Astrocyte (in vitro differentiated cells and primary cell): ENCODE data around the gene THADA. TPM values are rescaled to one million over a fixed set of nuclear protein-coding genes. Genes with fewer than 3 reads are reported as not detected.
A peak's percentile ranks its signal among the peaks of the same experiment; 100 is the strongest.

Experiments
- DNase-seq: peaks from one replicate; pipeline ENCODE4 v3.0.0-alpha.2; 2010; ENCODE audit warnings: low read depth
- FAIRE-seq: peaks from 2 replicates; lab custom pipeline; 2011; peaks lifted over from hg19 to GRCh38; lab: Jason Lieb, UNC
- H2AFZ ChIP-seq: 2 replicates; pipeline ENCODE4 v1.6.0; 2012; ENCODE audit warnings: low read depth, low read length, inconsistent platforms
- H3K27ac ChIP-seq: 2 replicates; pipeline ENCODE4 v1.5.1; 2011; ENCODE audit warnings: low read depth, low read length, inconsistent platforms
- H3K27me3 ChIP-seq: 2 replicates; pipeline ENCODE4 v1.6.0; 2011; ENCODE audit warnings: low read length, inconsistent platforms; ENCODE audit not compliant: insufficient read depth
- H3K36me3 ChIP-seq: 2 replicates; pipeline ENCODE4 v1.5.1; 2011; ENCODE audit warnings: low read length, inconsistent platforms; ENCODE audit not compliant: insufficient read depth
- H3K4me1 ChIP-seq: 2 replicates; pipeline ENCODE4 v1.5.1; 2011; ENCODE audit warnings: low read length, inconsistent platforms; ENCODE audit not compliant: insufficient read depth
- H3K4me2 ChIP-seq: 2 replicates; pipeline ENCODE4 v1.6.0; 2012; ENCODE audit warnings: low read length, inconsistent platforms
- H3K4me3 ChIP-seq: 2 replicates; pipeline ENCODE4 v1.5.1; 2011; ENCODE audit warnings: low read depth, mild to moderate bottlenecking, low read length, inconsistent platforms; ENCODE audit not compliant: insufficient read depth
- H3K79me2 ChIP-seq: 2 replicates; pipeline ENCODE4 v1.6.0; 2012; ENCODE audit warnings: mild to moderate bottlenecking, low read length, inconsistent platforms; ENCODE audit not compliant: insufficient read depth
- H3K9ac ChIP-seq: 2 replicates; pipeline ENCODE4 v1.6.0; 2012; ENCODE audit warnings: mild to moderate bottlenecking, low read length, inconsistent platforms
- H3K9me3 ChIP-seq: 2 replicates; pipeline ENCODE4 v1.5.1; 2012; ENCODE audit warnings: low read depth, mild to moderate bottlenecking, low read length, inconsistent platforms; ENCODE audit not compliant: insufficient read depth
- H4K20me1 ChIP-seq: 2 replicates; pipeline ENCODE4 v1.6.0; 2012; ENCODE audit warnings: low read length, inconsistent platforms; ENCODE audit not compliant: insufficient read depth
- H3K27ac Mint-ChIP-seq: one replicate; pipeline ENCODE4 v1.8.0; 2021; ENCODE audit warnings: mild to moderate bottlenecking, mixed read lengths; ENCODE audit not compliant: unreplicated experiment
- H3K27me3 Mint-ChIP-seq: one replicate; pipeline ENCODE4 v1.8.0; 2021; ENCODE audit warnings: low read depth, mixed read lengths; ENCODE audit not compliant: unreplicated experiment
- H3K36me3 Mint-ChIP-seq: one replicate; pipeline ENCODE4 v1.8.0; 2021; ENCODE audit warnings: low read depth, mixed read lengths; ENCODE audit not compliant: unreplicated experiment
- H3K4me1 Mint-ChIP-seq: one replicate; pipeline ENCODE4 v1.8.0; 2021; ENCODE audit warnings: low read depth, mixed read lengths; ENCODE audit not compliant: unreplicated experiment
- H3K4me3 Mint-ChIP-seq: one replicate; pipeline ENCODE4 v1.8.0; 2021; ENCODE audit warnings: mild to moderate bottlenecking, moderate library complexity, mixed read lengths; ENCODE audit not compliant: unreplicated experiment
- H3K9me3 Mint-ChIP-seq: one replicate; pipeline ENCODE4 v1.8.0; 2021; ENCODE audit warnings: mild to moderate bottlenecking, mixed read lengths; ENCODE audit not compliant: unreplicated experiment
- EZH2 ChIP-seq: IDR thresholded peaks from 2 replicates; pipeline ENCODE4 v1.6.1; 2012; ENCODE audit warnings: mild to moderate bottlenecking, low read length, inconsistent platforms; ENCODE audit not compliant: insufficient read depth
- total RNA-seq: library from RNA; stranded (reverse); gene quantifications from 2 replicates; pipeline ENCODE4 v1.2.1, GENCODE V29; 2021
- TF ChIP-seq, protein P1 (sequence below): IDR thresholded peaks from 2 replicates; pipeline ENCODE4 v1.5.1; 2011; ENCODE audit warnings: low read depth, mild to moderate bottlenecking, inconsistent platforms, low read length, moderate library complexity; ENCODE audit not compliant: insufficient read depth

THADA gene
- total RNA-seq, 1 donor from 2014 or later: 16.2 TPM

- Histone ChIP-seq H3K79me2 (no peaks in the 10 kb centered on the region), H4K20me1 (peaks cover 9% of the 10 kb centered on the region), H3K27ac (peak overlapping the region; percentile 70), H3K27me3 (no peaks in the 10 kb centered on the region), H3K9me3 (no peaks in the 10 kb centered on the region), H3K4me3 (no peak overlapping the region), H3K4me1 (peaks cover 31% of the 10 kb centered on the region), H3K4me2 (peak overlapping the region; percentile 76), H2AFZ (no peak overlapping the region), H3K9ac (peak overlapping the region; percentile 72), H3K36me3 (no peaks in the 10 kb centered on the region)
- Mint-ChIP-seq H3K27me3 (no peaks in the 10 kb centered on the region), H3K4me3 (peak overlapping the region; percentile 37), H3K4me1 (peaks cover 52% of the 10 kb centered on the region), H3K9me3 (no peaks in the 10 kb centered on the region), H3K27ac (peak overlapping the region; percentile 96), H3K36me3 (peaks cover 6% of the 10 kb centered on the region)
- DNase-seq (peak; percentile 97), FAIRE-seq (peak; percentile 56)
- TF ChIP-seq EZH2: no peak
- TF ChIP-seq, protein P1, sequence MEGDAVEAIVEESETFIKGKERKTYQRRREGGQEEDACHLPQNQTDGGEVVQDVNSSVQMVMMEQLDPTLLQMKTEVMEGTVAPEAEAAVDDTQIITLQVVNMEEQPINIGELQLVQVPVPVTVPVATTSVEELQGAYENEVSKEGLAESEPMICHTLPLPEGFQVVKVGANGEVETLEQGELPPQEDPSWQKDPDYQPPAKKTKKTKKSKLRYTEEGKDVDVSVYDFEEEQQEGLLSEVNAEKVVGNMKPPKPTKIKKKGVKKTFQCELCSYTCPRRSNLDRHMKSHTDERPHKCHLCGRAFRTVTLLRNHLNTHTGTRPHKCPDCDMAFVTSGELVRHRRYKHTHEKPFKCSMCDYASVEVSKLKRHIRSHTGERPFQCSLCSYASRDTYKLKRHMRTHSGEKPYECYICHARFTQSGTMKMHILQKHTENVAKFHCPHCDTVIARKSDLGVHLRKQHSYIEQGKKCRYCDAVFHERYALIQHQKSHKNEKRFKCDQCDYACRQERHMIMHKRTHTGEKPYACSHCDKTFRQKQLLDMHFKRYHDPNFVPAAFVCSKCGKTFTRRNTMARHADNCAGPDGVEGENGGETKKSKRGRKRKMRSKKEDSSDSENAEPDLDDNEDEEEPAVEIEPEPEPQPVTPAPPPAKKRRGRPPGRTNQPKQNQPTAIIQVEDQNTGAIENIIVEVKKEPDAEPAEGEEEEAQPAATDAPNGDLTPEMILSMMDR: no peak
These were observed 326.7 kb downstream of the THADA start for GRCh38 chr2:43269074-43269572.

GRCh38 chr2:43268066-43268953 is 327.5 kb downstream of the THADA start:
- Histone ChIP-seq H3K27me3 (no peaks in the 10 kb centered on the region), H3K9ac (peak overlapping the region; percentile 72), H3K9me3 (no peaks in the 10 kb centered on the region), H4K20me1 (peaks cover 9% of the 10 kb centered on the region), H3K4me1 (peaks cover 23% of the 10 kb centered on the region), H3K79me2 (no peaks in the 10 kb centered on the region), H3K4me3 (no peak overlapping the region), H3K36me3 (no peaks in the 10 kb centered on the region), H2AFZ (no peak overlapping the region), H3K27ac (peak overlapping the region; percentile 69), H3K4me2 (peak overlapping the region; percentile 76)
- Mint-ChIP-seq H3K36me3 (peaks cover 6% of the 10 kb centered on the region), H3K9me3 (no peaks in the 10 kb centered on the region), H3K27ac (peak overlapping the region; percentile 96), H3K27me3 (no peaks in the 10 kb centered on the region), H3K4me1 (peaks cover 45% of the 10 kb centered on the region), H3K4me3 (no peak overlapping the region)
- TF ChIP-seq, protein P1: no peak
- no peak for TF ChIP-seq EZH2
- DNase-seq (no peak), FAIRE-seq (no peak)

DNA sequence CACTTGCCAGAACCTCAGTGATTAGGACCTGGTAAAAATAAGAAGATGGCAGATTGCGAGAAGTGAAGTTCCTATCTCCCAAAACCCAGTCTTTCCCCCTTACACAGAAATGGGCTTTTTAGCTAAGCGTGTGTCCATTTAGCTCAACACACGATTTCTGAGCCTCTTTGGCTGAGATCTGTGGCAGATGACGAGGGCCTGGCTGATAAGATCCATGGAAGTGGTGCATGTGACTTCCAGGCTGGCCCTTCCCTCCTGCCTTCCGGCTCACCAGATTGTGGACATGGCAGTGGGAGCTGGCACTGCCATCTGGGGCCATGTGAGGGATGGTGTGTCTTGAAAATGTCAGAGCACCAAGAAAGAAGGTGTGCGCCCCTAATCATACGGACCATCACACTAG is 328.5 kb downstream of the THADA start:
- FAIRE-seq: no peak
- no peaks in the 10 kb centered on the region for H3K27me3 Mint-ChIP-seq
- Histone ChIP-seq H3K36me3 (no peaks in the 10 kb centered on the region), H2AFZ (no peak overlapping the region), H3K4me1 (peaks cover 19% of the 10 kb centered on the region), H3K79me2 (no peaks in the 10 kb centered on the region), H3K4me2 (no peak overlapping the region), H4K20me1 (peaks cover 9% of the 10 kb centered on the region), H3K27ac (no peak overlapping the region), H3K27me3 (no peaks in the 10 kb centered on the region), H3K9me3 (no peaks in the 10 kb centered on the region), H3K4me3 (no peak overlapping the region), H3K9ac (no peak overlapping the region)
- no peak overlapping the region for H3K27ac Mint-ChIP-seq
- TF ChIP-seq EZH2: no peak
- TF ChIP-seq, protein P1: no peak
- H3K36me3 Mint-ChIP-seq: peaks cover 8% of the 10 kb centered on the region
- DNase-seq: no peak
- H3K4me1 Mint-ChIP-seq: peaks cover 48% of the 10 kb centered on the region
- no peak overlapping the region for H3K4me3 Mint-ChIP-seq
- no peaks in the 10 kb centered on the region for H3K9me3 Mint-ChIP-seq
